ENCODE measurements around the gene SYNE1.
"Not testable (repeated sequence)": the region's sequence is repeated elsewhere in the genome, so short reads cannot be mapped to it uniquely, and the experiment has no call there.

Gene SYNE1

DNA sequence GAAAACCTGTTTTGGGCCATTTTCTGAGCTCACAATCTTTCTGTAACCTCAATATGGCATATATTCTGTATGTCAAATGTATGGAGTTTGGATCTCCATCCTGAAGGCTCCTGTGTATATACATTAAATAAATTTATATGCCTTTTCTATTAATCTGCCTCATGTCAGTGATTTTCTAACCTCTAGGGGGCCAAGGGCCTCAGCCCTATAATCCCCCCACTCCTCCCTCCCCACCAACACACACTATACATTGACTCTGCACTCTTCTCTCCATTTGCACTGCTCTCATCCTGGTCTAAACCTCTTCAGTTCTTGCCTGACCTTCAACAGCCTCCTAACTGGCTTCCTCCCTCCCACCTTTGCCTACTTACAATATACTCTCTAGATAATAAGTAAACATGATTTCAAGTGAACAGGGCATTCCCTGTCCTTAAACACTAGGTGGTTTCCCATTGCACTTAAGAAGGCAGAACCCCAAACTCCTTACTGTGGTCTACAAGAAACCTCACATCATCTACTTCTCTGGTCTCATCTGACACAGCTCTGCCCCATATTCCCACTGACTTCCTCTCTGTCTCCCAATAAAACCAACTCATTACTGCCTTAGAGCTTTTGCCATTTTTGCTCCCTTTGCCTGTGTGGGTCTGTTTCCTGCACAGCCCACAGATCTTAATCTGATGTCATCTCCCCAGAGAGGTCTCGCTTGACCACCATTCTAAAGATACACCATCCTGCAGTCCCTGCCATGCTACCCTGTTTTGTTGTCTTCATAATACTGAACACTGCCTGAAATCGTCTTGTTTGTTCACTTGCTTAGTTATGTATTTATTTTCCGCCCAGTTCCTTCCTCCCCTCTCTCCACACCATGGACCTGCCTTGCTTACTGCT lies 213.7 kb downstream of the SYNE1 start:
- no peak for DNase-seq (ENCODE audit: low read depth, low spot score)

DNA sequence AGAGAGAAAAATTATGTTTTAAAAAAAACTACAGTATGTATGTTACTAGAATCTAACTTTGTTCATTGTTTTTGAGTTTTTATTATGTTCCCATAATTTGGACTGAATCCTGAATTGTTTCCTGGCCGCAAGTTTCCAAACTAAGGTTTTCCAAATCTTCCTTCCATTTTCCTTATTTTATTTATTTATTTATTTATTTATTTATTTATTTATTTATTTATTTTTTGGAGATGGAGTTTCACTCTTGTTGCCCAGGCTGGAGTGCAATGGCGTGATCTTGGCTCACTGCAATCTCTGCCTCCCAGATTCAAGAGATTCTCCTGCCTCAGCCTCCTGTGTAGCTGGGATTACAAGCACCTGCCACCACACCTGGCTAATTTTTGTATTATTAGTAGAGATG lies 215.7 kb downstream of the SYNE1 start:
- not testable (repeated sequence) for DNase-seq (ENCODE audit: low read depth, low spot score)

- DNase-seq (ENCODE audit: low read depth, low spot score), result no peak
Measured at GRCh38 chr6:152420696-152421095, 216.5 kb downstream of the SYNE1 start.

DNA sequence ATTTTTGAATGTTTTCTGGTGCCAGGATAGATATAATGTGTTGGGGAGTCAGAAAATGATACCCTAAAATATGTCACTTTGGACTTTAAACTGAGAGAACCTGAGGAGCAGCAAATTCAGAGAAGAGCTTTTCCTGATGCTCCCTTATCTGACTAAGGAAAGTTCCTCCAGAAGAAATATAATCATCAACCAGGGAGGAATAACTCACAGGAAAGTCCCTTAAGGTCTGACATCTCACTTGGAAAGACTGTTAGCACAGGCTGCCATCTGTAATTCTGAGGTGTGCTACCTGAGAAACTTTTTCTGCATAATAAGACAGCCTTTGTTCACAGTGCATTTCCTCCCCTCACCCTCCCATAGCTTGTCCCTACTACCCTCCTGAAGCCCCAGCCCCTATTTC lies 218.6 kb downstream of the SYNE1 start:
- no peak for DNase-seq (ENCODE audit: low read depth, low spot score)

DNA sequence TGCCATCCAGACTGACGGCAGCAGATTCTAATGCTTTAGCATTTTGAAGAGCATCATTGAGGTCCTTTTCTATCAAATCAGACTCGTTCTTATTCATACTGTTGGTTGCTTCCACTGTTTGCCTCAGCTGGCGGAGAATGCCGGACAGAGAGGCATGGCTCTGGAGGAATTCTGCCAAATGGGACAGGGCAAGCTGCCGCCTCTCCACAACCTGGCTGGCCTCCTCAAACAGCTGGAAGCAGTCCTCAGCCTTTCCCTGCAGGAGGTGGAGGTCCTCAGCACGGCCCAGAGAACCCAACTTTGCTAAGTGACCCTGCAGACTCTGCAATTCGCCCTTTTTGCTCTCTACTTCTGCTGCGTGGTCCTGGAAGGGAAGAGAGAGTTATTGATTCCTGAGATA lies 220.5 kb downstream of the SYNE1 start:
- no peak for DNase-seq (ENCODE audit: low read depth, low spot score)

DNA sequence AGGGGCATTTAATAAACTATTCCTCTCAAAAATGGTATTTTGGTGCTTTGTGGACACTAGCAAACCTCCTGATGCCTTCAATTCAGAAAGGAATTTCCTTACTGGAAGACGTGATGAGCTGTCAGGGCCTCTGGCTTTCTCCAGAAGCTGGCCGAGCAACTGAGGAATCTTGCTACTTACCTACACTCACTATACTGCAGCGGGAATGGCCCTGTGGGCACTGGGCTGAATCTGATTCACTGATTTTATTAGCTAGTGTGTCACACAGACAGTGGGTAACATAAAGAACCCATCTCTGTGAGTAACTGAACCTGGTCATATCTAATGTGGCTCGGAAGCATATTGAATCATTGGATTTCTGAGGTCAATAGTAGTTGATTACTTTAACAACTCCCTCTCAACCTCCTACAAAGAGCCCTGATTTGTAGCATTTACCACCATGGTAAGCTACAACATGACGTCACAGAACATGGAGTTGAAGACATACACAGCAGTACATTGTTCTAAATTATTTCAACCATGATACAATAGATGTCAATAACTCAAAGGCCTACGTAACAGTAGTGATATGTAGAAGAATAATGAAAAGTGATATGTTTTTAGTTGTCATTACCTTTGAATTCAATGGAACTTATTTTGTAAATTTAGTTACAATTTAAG lies 232.1 kb downstream of the SYNE1 start:
- DNase-seq (ENCODE audit: low read depth, low spot score), result no peak

GRCh38 chr6:152404086-152404857 lies 232.9 kb downstream of the SYNE1 start:
- DNase-seq (ENCODE audit: low read depth, low spot score), result no peak

- DNase-seq (ENCODE audit: low read depth, low spot score), result no peak
Measured at GRCh38 chr6:152402791-152403190, 234.4 kb downstream of the SYNE1 start.

GRCh38 chr6:152401978-152402377 lies 235.2 kb downstream of the SYNE1 start:
- DNase-seq (ENCODE audit: low read depth, low spot score), result no peak

GRCh38 chr6:152399399-152399798 lies 237.8 kb downstream of the SYNE1 start:
- DNase-seq (ENCODE audit: low read depth, low spot score), result no peak

DNA sequence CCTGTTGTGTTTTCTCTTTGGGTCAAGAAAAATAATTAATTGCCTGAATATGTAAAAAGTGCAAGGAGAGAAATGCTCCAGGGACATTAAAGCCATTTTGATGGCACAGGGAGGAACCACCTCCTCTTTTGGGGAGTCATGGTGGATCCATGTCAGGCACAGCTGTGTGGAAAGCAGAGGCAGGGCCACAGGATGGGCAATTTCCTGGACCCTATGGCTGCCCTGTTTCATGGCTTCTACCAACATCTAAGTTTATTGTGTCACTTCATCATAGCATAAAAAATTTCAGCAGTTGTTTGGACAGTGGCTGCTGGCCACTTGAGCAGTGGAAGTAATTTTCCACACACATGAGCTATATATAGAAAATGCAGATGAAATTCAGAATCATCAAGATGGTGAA lies 238.2 kb downstream of the SYNE1 start:
- no peak for DNase-seq (ENCODE audit: low read depth, low spot score)

- DNase-seq (ENCODE audit: low read depth, low spot score), result no peak
Measured at GRCh38 chr6:152398316-152398715, 238.8 kb downstream of the SYNE1 start.

DNA sequence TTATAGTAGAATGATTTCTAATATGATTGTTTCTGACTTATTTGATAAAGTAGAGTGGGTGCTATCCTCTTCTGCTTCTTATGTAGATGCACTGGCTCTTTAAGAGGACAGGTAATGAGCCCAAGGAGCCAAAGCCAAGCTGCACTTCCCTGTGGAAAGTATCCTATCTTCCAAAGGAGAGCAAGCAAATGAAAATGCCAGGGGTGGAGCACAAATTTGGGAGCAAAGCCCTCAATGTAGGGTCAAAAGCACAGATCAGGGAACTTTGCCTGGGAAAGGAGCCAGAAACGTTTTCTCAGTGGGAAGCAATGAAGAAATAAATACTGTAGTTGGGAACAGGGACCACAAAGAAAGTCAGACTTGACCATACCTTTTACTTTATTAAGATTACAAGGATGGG lies 242.9 kb downstream of the SYNE1 start:
- DNase-seq (ENCODE audit: low read depth, low spot score), result no peak

DNA sequence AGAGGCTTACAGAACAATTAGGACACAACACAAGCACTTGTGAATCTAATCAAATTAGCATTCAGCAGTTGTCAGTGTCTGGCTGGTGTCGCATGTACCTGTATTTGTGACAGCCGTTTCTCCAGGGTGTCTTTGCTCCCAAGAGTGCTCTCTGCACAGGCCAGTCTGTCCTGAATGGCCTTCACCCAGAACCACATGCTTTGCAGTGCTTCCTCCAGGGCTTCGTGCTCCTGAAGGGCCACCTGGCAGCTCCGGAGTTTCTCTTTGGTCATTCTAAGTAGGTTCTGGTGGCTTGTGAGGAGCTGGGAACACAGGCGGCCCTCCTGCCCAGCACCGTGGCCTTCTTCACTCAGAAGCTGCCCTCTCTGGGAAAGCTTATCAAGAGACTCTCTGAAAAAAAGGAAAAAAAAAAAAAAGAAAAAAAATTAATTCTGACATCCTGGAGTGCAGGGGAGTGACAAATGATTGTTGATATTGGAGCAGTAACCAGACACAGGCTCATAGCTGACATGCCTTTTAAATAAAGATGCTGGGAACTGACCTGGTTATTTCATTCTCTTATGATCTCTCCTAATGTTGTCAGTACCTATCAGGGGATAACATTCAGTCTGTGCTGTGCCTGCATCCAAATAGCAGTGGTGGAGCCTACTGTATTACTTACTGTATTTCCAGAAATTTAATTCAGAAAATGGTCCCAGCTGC lies 245.8 kb downstream of the SYNE1 start:
- no peak for DNase-seq (ENCODE audit: low read depth, low spot score)

DNA sequence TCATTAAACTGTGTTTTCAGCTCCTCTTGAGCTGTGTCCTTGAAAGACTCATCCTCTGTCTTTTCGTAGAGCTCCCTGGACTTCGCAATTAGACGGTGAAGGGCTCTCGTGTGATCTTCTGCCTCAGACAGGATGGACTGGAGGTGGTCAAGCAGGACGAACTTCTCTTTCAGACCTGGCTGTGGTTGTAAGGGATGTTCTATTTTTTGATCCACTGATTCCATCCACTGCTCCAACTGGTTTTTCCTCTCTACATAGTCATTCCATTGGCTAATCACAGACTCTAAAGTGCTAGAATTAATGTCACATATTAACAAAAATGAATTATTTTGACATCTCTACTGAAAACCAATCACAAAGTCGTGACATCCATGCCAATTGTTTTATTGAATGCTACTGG lies 250.1 kb downstream of the SYNE1 start:
- no peak for DNase-seq (ENCODE audit: low read depth, low spot score)

GRCh38 chr6:152386131-152386530 lies 251.0 kb downstream of the SYNE1 start:
- DNase-seq (ENCODE audit: low read depth, low spot score), result no peak

DNA sequence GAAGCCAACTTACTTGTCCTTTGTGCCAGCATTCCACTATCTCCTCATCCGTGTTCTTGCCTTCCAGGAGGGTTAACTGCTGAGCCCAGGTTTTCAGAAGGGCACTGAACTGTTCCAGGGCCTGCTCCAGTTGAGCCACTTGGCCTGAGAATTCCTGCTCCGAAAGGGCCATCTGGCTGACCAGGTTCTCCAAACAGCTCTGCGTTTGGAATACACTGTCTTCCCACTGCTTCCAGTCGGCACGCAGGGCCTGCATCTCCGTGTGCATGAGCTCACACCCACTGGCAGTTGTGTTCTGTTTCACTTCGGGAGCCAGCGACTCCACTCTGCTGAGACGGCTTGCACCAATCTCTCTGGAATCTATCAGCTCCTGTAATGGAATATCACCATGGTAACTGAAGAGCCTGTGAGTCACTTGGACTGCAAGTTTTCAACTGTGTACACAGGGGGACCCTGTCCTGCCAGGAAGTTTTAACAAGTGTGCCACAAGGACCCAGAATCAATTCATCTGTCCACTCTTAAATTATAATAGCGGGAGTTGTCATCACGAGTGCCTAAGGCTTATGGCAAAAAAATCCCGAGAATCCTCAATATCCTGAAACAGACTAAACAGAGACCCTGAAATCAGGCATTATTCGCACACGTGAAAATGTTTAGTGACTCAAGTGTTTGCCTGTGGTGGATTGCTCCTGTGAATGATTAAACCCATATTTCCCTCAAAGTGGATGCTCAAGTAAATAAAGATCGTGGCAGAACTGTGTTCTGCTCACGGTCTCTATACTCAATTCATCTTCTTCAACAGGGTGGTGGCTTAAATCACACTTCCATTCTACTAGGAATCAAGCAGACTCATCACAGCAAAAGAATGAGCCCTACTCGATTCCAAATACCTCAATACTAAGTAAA lies 255.9 kb downstream of the SYNE1 start:
- DNase-seq (ENCODE audit: low read depth, low spot score), result peak; percentile 65

DNA sequence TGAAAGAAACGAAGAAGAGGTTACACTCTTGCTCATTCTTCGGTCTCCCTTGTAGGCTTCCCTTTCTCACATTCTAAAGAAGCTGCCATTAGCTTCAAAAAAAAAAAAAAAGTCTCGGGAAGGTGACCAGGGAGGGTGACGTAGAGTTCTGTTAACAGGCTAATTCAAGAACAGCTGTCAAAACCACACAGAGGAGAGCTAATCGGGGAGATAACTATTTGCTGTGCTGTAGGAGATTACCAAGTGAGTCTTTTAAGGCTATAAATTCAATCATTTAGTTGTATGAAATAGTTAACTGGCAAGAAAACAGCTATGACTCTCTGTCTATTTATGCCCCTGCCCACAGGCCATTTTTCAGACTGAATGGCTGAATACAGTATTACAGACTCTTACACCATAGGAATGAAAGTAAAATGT lies 256.8 kb downstream of the SYNE1 start:
- peak; percentile 39 for DNase-seq (ENCODE audit: low read depth, low spot score)

GRCh38 chr6:152379423-152379822 lies 257.7 kb downstream of the SYNE1 start:
- no peak for DNase-seq (ENCODE audit: low read depth, low spot score)

DNA sequence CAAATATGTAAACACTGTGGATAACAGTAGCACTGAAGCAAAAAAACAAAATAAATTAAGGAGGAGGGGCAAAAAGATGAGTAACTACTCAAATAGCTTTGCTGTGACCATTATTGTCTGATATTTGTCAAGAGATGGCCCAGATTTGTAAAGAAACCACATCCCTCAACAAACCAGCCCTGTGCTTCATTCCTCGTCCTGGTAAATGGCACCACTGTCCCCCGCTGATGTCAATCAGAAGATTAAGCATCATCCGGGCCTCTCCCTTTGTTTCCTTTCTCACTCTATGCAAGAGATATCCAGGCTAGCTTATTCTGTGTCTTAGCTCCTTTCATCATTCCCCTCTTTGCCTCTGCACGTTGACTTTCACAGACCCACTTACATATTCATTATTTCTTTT lies 259.0 kb downstream of the SYNE1 start:
- DNase-seq (ENCODE audit: low read depth, low spot score), result no peak

- DNase-seq (ENCODE audit: low read depth, low spot score), result no peak
Measured at GRCh38 chr6:152375197-152375596, 262.0 kb downstream of the SYNE1 start.

Data from smooth muscle cell of the brain vasculature (primary cell).